HL-60 (cell line): ENCODE data around the gene OGFOD3.
A peak's percentile ranks its signal among the peaks of the same experiment; 100 is the strongest.

ENCODE experiments used
- DNase-seq, 2 experiments: peaks; one replicate each; pipeline ENCODE4 v3.0.0-alpha.2; 2010 to 2020; ENCODE audit warnings: low read depth in 1 of 2, low spot score in 1 of 2
- H3K27ac ChIP-seq: fragments of 250-450 bp; sonication (Bioruptor Pico); replicated peaks from 2 replicates; pipeline ENCODE4 v1.5.1; 2020; ENCODE audit warnings: mild to moderate bottlenecking, moderate library complexity
- H3K27me3 ChIP-seq: fragments of 250-450 bp; sonication (Bioruptor Pico); 2 replicates; pipeline ENCODE4 v1.5.1; 2021; ENCODE audit warnings: mild to moderate bottlenecking, moderate library complexity; ENCODE audit not compliant: insufficient read depth, poor library complexity, severe bottlenecking
- H3K4me3 ChIP-seq: replicated peaks from 2 replicates; pipeline ENCODE4 v1.5.1; 2011; ENCODE audit warnings: mild to moderate bottlenecking, control low read depth, low read length; ENCODE audit not compliant: insufficient read depth
- GABPA ChIP-seq: IDR thresholded peaks from 2 replicates; pipeline ENCODE4 v1.6.1; 2012; ENCODE audit warnings: low read depth
- POLR2AphosphoS5 ChIP-seq: IDR thresholded peaks from 2 replicates; pipeline ENCODE4 v1.6.1; 2012; ENCODE audit warnings: low read depth
- SPI1 ChIP-seq: IDR thresholded peaks from 2 replicates; pipeline ENCODE4 v1.6.1; 2012; ENCODE audit warnings: low read depth, mild to moderate bottlenecking, borderline replicate concordance
- TF ChIP-seq, protein P1 (sequence below): IDR thresholded peaks from 2 replicates; pipeline ENCODE4 v1.6.1; 2012; ENCODE audit warnings: low read depth; ENCODE audit not compliant: insufficient replicate concordance
- TF ChIP-seq, protein P2 (sequence below): IDR thresholded peaks from one replicate; pipeline ENCODE4 v1.5.1; 2011; ENCODE audit warnings: low read length, control low read depth, inconsistent platforms; ENCODE audit not compliant: insufficient read depth

OGFOD3 gene

DNA sequence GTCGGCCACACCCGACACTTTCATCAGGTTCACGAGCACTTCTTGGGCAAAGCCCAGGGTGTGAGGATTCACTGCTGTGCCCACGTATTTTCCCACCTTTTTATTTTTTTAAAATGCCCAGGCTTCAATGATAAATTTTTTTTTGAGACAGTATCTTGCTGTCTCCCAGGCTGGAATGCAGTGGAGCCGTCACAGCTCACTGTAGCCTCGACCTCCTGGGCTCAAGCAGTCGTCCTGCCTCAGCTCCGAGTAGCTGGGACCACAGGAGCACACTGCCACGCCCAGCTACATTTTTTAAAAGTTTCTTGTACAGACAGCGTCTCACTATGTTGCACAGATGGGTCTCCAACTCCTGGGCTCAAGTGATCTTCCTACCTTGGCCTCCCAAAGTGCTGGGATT lies 29.0 kb downstream of the OGFOD3 start:
- no peak for DNase-seq
- H3K4me3 ChIP-seq, result no peak overlapping the region

DNA sequence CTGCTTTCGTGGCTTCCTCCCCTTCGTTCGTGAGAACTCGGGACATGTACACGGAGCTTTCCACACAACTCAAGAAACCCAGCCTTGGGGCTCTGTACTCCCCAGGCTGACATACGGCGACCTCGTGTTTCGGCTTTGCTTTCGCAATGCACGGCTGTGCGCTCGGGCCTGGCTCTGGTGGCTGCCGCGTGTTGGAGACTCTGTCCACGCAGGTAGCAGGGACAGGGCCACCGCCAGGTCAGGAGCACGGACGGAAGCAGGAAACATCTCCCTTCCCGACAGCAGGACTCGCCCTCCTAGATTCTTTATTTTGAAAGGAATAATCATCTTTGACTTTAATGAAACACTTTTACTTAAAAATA lies 29.5 kb downstream of the OGFOD3 start:
- TF ChIP-seq GABPA, result no peak
- TF ChIP-seq SPI1, result no peak
- no peak for TF ChIP-seq POLR2AphosphoS5
- TF ChIP-seq, protein P1, sequence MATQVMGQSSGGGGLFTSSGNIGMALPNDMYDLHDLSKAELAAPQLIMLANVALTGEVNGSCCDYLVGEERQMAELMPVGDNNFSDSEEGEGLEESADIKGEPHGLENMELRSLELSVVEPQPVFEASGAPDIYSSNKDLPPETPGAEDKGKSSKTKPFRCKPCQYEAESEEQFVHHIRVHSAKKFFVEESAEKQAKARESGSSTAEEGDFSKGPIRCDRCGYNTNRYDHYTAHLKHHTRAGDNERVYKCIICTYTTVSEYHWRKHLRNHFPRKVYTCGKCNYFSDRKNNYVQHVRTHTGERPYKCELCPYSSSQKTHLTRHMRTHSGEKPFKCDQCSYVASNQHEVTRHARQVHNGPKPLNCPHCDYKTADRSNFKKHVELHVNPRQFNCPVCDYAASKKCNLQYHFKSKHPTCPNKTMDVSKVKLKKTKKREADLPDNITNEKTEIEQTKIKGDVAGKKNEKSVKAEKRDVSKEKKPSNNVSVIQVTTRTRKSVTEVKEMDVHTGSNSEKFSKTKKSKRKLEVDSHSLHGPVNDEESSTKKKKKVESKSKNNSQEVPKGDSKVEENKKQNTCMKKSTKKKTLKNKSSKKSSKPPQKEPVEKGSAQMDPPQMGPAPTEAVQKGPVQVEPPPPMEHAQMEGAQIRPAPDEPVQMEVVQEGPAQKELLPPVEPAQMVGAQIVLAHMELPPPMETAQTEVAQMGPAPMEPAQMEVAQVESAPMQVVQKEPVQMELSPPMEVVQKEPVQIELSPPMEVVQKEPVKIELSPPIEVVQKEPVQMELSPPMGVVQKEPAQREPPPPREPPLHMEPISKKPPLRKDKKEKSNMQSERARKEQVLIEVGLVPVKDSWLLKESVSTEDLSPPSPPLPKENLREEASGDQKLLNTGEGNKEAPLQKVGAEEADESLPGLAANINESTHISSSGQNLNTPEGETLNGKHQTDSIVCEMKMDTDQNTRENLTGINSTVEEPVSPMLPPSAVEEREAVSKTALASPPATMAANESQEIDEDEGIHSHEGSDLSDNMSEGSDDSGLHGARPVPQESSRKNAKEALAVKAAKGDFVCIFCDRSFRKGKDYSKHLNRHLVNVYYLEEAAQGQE, result no peak
- TF ChIP-seq, protein P2, sequence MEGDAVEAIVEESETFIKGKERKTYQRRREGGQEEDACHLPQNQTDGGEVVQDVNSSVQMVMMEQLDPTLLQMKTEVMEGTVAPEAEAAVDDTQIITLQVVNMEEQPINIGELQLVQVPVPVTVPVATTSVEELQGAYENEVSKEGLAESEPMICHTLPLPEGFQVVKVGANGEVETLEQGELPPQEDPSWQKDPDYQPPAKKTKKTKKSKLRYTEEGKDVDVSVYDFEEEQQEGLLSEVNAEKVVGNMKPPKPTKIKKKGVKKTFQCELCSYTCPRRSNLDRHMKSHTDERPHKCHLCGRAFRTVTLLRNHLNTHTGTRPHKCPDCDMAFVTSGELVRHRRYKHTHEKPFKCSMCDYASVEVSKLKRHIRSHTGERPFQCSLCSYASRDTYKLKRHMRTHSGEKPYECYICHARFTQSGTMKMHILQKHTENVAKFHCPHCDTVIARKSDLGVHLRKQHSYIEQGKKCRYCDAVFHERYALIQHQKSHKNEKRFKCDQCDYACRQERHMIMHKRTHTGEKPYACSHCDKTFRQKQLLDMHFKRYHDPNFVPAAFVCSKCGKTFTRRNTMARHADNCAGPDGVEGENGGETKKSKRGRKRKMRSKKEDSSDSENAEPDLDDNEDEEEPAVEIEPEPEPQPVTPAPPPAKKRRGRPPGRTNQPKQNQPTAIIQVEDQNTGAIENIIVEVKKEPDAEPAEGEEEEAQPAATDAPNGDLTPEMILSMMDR, result no peak
- peak in 1 of 2 experiments; percentile 56 for DNase-seq
- Histone ChIP-seq H3K27ac (no peak overlapping the region), H3K27me3 (no peaks in the 10 kb centered on the region), H3K4me3 (no peak overlapping the region)

More for the DNA sequence above, 29.0 kb downstream of the OGFOD3 start:
- H3K27ac ChIP-seq, result no peak overlapping the region
- TF ChIP-seq SPI1, result no peak
- no peak for TF ChIP-seq GABPA
- TF ChIP-seq POLR2AphosphoS5, result no peak
- TF ChIP-seq, protein P2, result no peak
- TF ChIP-seq, protein P1, result no peak
- H3K27me3 ChIP-seq, result no peaks in the 10 kb centered on the region

DNA sequence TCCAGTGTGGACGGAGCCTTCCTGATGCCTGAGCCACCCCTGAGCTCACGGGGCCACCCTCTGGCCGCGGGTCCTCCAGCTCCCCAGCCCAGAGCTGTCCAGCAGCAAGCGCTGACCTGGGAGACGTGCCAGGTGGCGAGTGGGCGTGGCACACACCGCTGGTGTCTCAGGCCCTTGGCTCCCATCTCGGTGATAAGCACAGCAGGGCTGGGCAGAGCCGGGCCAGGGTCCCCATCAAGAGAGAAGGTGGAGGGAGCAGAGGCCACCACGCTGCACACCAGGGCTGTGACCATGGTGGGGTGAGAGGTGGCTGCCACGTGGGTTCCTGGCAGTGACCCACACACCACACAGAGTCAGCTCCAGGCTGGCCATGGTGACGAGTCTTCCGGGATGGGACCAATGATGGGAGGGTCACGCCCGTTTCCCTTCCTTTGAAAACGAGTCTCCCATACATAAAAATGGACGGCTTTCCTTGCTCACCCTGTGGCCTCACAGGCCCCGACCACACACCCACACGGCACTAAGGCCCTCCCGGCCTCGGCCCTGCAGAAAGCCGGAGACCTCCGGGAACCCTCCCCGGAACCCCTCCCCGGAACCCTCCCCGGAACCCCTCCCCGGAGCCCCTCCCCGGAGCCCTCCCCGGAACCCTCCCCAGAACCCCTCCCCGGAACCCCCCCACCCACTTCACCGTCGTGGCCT lies 30.0 kb downstream of the OGFOD3 start:
- no peak for TF ChIP-seq POLR2AphosphoS5
- TF ChIP-seq GABPA, result no peak
- TF ChIP-seq, protein P1, result peak; percentile 79
- TF ChIP-seq, protein P2, result no peak
- no peak for TF ChIP-seq SPI1
- no peaks in the 10 kb centered on the region for H3K27me3 ChIP-seq
- H3K27ac ChIP-seq, result no peak overlapping the region
- H3K4me3 ChIP-seq, result no peak overlapping the region
- DNase-seq, result no peak
